H1 (cell line): ENCODE results near the gene ABCC9. TPM values are rescaled to one million over a fixed set of nuclear protein-coding genes. Genes with fewer than 3 reads are reported as not detected.

Source experiments
- CHD7 ChIP-seq: fragments of 300-600 bp; sonication (generic); IDR thresholded peaks from 2 replicates; pipeline ENCODE4 v1.7.1; 2012; ENCODE audit warnings: low read length, moderate library complexity, mild to moderate bottlenecking, inconsistent platforms; ENCODE audit not compliant: insufficient replicate concordance
- CTCF ChIP-seq, 3 experiments: IDR thresholded peaks; 1 replicate in 2 of 3; 2 replicates in 1 of 3; pipeline versions ENCODE4 v1.5.1 to v1.6.1; 2011; ENCODE audit warnings: low read length in 3 of 3, mild to moderate bottlenecking in 3 of 3, inconsistent platforms in 2 of 3, low read depth in 1 of 3, moderate library complexity in 1 of 3; ENCODE audit not compliant: insufficient read depth in 1 of 3; ENCODE audit errors: control extremely low read depth in 1 of 3
- EZH2 ChIP-seq: fragments of 200-600 bp; sonication (generic); IDR thresholded peaks from 2 replicates; pipeline ENCODE4 v1.7.1; 2012; ENCODE audit warnings: low read depth, mild to moderate bottlenecking, moderate library complexity, low read length, inconsistent platforms; ENCODE audit not compliant: severe bottlenecking
- HDAC2 ChIP-seq, 2 experiments: fragments of 300-600 bp in 1 of 2; sonication (generic) in 1 of 2; IDR thresholded peaks; 2 replicates each; pipeline ENCODE4 v1.6.1; 2011 to 2012; ENCODE audit warnings: low read depth in 2 of 2, low read length in 2 of 2, mild to moderate bottlenecking in 2 of 2, moderate library complexity in 2 of 2, borderline replicate concordance in 1 of 2, inconsistent platforms in 1 of 2
- HDAC6 ChIP-seq: IDR thresholded peaks from one replicate; pipeline ENCODE4 v1.7.1; 2012; ENCODE audit warnings: low read depth, mild to moderate bottlenecking, inconsistent platforms, low read length, moderate library complexity
- SP2 ChIP-seq: IDR thresholded peaks from 2 replicates; pipeline ENCODE4 v1.6.1; 2012; ENCODE audit warnings: mild to moderate bottlenecking, low read length, inconsistent platforms
- polyA plus RNA-seq, 7 experiments: library from polyadenylated mRNA; depleted of rRNA in 3 of 7; stranded (reverse) in 5 of 7; unstranded in 2 of 7; fragments of >200 nt in 5 of 7; fragments of 200-250 nt in 2 of 7; gene quantifications; 1 replicate in 5 of 7; 2 replicates in 1 of 7; 4 replicates in 1 of 7; pipeline versions ENCODE4 v1.2.1 to v1.2.3, GENCODE V29; 2011 to 2013; ENCODE audit warnings: missing spikeins in 2 of 7, mixed read lengths in 2 of 7
- total RNA-seq: library from RNA; stranded (reverse); fragmentation: NEBNext Ultra II Directional; extraction: Animal tissue kit (Norgen Biotek cat#: 25700); gene quantifications from 2 replicates; pipeline ENCODE4 v1.2.1, GENCODE V29; 2021

The ABCC9 gene
- total and polyA plus RNA-seq, 2 of the 8 experiments (the other 6 are each of a cell fraction or from before 2014, with no cell fraction given) = under 0.01 TPM; not detected in 1

GRCh38 chr12:21818627-21819026, 122.6 kb downstream of the ABCC9 start (continued):
- TF ChIP-seq CHD7 = no peak
- TF ChIP-seq SP2 = no peak
- TF ChIP-seq HDAC6 = no peak
- no peak for TF ChIP-seq EZH2
- TF ChIP-seq CTCF (IDR thresholded peaks at IDR 0.05; ENCODE audit: control extremely low read depth in 1 of 3, insufficient read depth in 1 of 3, low read depth in 1 of 3, low read length in 3 of 3) = no peak
- no peak for TF ChIP-seq HDAC2 (IDR thresholded peaks at IDR 0.05; ENCODE audit: borderline replicate concordance in 1 of 2, low read depth in 2 of 2, low read length in 2 of 2)
- TF ChIP-seq, all 59 proteins: peak for 0
